CMK (cell line): ENCODE results near the gene KRTAP20-2.

Experiments
- DNase-seq: peaks from one replicate; pipeline ENCODE4 v3.0.0-alpha.2; 2010; ENCODE audit warnings: low read depth

KRTAP20-2 gene

GRCh38 chr21:30674312-30674711 lies 39.3 kb downstream of the KRTAP20-2 start:
- no peak for DNase-seq

DNA sequence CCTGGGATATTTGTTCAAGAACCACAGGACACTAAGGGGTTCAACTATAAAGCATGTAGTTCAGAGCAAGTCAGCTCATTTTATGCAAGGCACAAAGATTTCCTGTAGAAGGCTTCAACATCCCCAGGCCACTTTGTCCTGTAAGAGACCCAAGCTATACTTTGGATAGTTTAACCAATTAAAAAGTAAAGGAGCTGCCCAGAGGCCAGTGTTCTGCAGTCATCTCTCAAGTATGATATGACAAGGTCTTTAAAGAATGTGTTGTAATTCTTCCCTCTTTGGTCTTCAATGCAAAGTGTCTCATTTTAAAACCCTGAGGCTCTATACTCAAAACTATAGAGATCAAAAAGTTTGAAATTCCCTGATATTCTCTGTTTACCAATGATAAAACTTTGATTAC lies 41.7 kb downstream of the KRTAP20-2 start:
- no peak for DNase-seq

DNA sequence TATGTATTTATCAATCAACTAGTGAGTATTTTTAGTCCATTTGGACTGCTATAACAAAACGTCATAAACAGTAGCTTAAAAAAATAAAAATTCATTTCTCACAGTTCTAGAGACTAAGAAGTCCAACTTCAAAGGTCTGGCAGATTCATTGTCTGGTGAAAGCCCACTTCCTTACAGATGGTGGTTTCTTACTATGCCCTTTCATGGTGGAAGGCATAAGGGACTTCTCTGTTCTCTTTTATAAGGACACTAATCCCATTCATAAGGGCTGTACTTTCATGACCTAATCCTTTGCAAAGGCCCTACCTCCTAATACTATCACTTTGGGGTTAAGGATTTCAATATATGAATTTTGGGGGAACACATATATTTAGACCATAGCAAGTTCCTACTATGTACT lies 45.6 kb downstream of the KRTAP20-2 start:
- no peak for DNase-seq

DNA sequence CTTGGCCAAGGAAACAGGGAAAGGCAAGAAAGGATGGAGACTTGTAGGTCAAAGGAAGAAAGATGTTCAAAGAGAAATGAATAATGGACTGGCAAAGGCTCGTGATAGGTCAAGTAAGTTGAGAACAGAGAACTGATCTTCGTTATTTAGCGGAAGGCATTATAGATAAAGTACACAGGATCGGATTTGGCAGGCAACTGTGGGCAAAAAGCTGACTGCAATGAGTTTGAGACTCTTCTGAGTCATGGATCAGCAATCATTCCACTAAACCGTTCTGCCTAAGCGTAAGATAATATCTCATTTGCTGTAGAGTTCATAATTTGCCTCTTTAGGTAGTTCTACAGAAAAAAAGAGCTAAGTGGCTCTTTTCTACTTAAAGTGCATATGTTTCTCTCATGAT lies 49.5 kb downstream of the KRTAP20-2 start:
- no peak for DNase-seq
